Measurements from ENCODE around the gene CFAP74. TPM values are rescaled to one million over a fixed set of nuclear protein-coding genes. Genes with fewer than 3 reads are reported as not detected.

CFAP74 gene
- total and polyA plus RNA-seq, 2 of the 13 experiments (the other 11 are each of a cell fraction or from before 2014, with no cell fraction given): 0.27 to 0.62 TPM

GRCh38 chr1:1919304-1920056 is 84.1 kb downstream of the CFAP74 start (continued):
- no peak for TF ChIP-seq CHCHD3 (CRISPR knock-in tag; IDR thresholded peaks at IDR 0.05)
- TF ChIP-seq CREB1 (IDR thresholded peaks at IDR 0.05): peak; percentile 58; the same call in 1 of the 2 replicates
- TF ChIP-seq CREB1 (CRISPR knock-in tag; IDR thresholded peaks at IDR 0.05): no peak; the same call in 1 of the 2 replicates
- no peak for TF ChIP-seq ZBTB25 (CRISPR knock-in tag; IDR thresholded peaks at IDR 0.05)
- no peak for TF ChIP-seq PBX2 (CRISPR knock-in tag; IDR thresholded peaks at IDR 0.05)
- TF ChIP-seq KMT2A (CRISPR knock-in tag; IDR thresholded peaks at IDR 0.05): no peak
- peak; percentile 35; the same call in 1 of the 2 replicates for TF ChIP-seq MEIS2 (CRISPR knock-in tag; IDR thresholded peaks at IDR 0.05)
- TF ChIP-seq ETV5 (CRISPR knock-in tag; IDR thresholded peaks at IDR 0.05; ENCODE audit: borderline replicate concordance): no peak
- TF ChIP-seq RARA (CRISPR knock-in tag; IDR thresholded peaks at IDR 0.05): 0 out of 2 replicates have a peak, but pooled peaks have one; percentile 23
- TF ChIP-seq MYPOP (CRISPR knock-in tag; IDR thresholded peaks at IDR 0.05): 0 out of 2 replicates have a peak, but pooled peaks have one; percentile 48
- no peak for TF ChIP-seq KDM5A (IDR thresholded peaks at IDR 0.05; ENCODE audit: borderline replicate concordance, low read length)
- TF ChIP-seq ZNF761 (CRISPR knock-in tag; conservative IDR thresholded peaks at IDR 0.05): no peak
- no peak for TF ChIP-seq ZNF691 (CRISPR knock-in tag; IDR thresholded peaks at IDR 0.05; ENCODE audit: borderline replicate concordance, low read depth)
- TF ChIP-seq SRSF9 (IDR thresholded peaks at IDR 0.05; ENCODE audit: borderline replicate concordance, insufficient read depth, low read depth, low read length, poor library complexity, severe bottlenecking): no peak
- 0 out of 2 replicates have a peak, but pooled peaks have one; percentile 51 for TF ChIP-seq ETV6 (CRISPR knock-in tag; conservative IDR thresholded peaks at IDR 0.05)
- TF ChIP-seq XRCC5 (optimal IDR thresholded peaks at IDR 0.05; ENCODE audit: low read length): no peak
- TF ChIP-seq MLX (CRISPR knock-in tag; IDR thresholded peaks at IDR 0.05): 0 out of 2 replicates have a peak, but pooled peaks have one; percentile 32
- no peak for TF ChIP-seq ZBTB8A (CRISPR knock-in tag; IDR thresholded peaks at IDR 0.05; ENCODE audit: borderline replicate concordance, low read depth)
- no peak for TF ChIP-seq CC2D1A (CRISPR knock-in tag; IDR thresholded peaks at IDR 0.05)
- TF ChIP-seq TRIM22 (IDR thresholded peaks at IDR 0.05): no peak
- TF ChIP-seq ZNF782 (CRISPR knock-in tag; IDR thresholded peaks at IDR 0.05; ENCODE audit: borderline replicate concordance): no peak
- no peak for TF ChIP-seq JUNB (CRISPR knock-in tag; IDR thresholded peaks at IDR 0.05; ENCODE audit: borderline replicate concordance)
- peak; percentile 59 for TF ChIP-seq NFYB (CRISPR knock-in tag; IDR thresholded peaks at IDR 0.05)
- TF ChIP-seq MATR3 (CRISPR knock-in tag; IDR thresholded peaks at IDR 0.05): no peak
- TF ChIP-seq ZNF501 (CRISPR knock-in tag; IDR thresholded peaks at IDR 0.05): peak; percentile 69

All from HepG2 (cell line).